Activated naive CD8-positive, alpha-beta T cell (primary cell): ENCODE measurements around the gene PRKCZ.
"Not testable (repeated sequence)": the region's sequence is repeated elsewhere in the genome, so short reads cannot be mapped to it uniquely, and the experiment has no call there.

ENCODE experiments used
- H3K27ac Mint-ChIP-seq: one replicate; pipeline ENCODE4 v1.8.0; 2021; ENCODE audit warnings: mixed read lengths
- H3K27me3 Mint-ChIP-seq: one replicate; pipeline ENCODE4 v1.8.0; 2021; ENCODE audit warnings: mixed read lengths
- H3K36me3 Mint-ChIP-seq: one replicate; pipeline ENCODE4 v1.8.0; 2021; ENCODE audit warnings: mixed read lengths
- H3K4me1 Mint-ChIP-seq: one replicate; pipeline ENCODE4 v1.8.0; 2021; ENCODE audit warnings: low read depth, mixed read lengths
- H3K4me3 Mint-ChIP-seq: one replicate; pipeline ENCODE4 v1.8.0; 2021; ENCODE audit warnings: mild to moderate bottlenecking, mixed read lengths
- H3K9me3 Mint-ChIP-seq: one replicate; pipeline ENCODE4 v1.8.0; 2021; ENCODE audit warnings: low read depth, mixed read lengths

Gene PRKCZ

DNA sequence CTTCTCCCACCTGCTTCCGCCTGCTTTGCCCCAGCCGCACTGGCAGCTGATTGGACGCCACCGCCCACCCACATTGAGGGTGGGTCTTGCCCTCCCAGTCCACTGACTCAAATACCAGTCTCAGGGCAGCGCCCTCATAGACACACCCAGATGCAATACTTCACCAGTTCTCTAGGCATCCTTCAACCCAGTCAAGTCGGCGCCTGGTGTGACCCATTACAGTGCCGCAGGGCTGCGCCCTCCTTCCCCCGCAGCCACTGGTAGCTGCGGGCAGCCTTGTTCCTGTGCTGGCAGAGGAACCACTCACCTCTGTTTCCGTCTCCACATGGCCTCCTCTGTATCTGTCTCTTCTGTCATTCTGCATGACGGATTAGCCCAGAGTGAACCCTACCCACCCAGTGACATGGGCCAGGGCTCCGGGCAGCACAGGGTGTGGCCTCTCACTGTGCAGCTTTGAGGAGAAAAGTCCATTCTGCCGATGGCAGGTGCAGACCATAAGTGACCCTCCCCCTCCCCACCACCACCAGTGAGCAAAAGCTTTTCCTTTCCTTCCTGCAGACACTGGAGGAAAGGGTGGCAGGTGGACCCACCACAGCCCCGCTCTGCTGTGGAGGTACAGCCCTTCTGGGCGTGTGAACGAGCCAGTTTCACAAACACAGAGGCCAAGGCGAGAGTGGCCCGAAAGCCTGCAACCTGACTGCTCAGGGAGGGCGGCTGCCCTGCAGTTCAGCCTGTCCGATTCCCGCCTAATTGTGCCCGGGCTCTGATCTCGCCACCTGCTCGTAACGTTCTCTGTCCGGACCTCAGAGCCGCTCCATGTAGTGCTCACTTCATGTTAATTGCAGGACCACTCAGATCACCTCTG, 87.3 kb downstream of the PRKCZ start:
- Mint-ChIP-seq H3K27ac (no peak overlapping the region), H3K27me3 (no peaks in the 10 kb centered on the region), H3K36me3 (no peaks in the 10 kb centered on the region), H3K4me3 (no peak overlapping the region), H3K4me1 (peaks cover 11% of the 10 kb centered on the region), H3K9me3 (no peaks in the 10 kb centered on the region)

DNA sequence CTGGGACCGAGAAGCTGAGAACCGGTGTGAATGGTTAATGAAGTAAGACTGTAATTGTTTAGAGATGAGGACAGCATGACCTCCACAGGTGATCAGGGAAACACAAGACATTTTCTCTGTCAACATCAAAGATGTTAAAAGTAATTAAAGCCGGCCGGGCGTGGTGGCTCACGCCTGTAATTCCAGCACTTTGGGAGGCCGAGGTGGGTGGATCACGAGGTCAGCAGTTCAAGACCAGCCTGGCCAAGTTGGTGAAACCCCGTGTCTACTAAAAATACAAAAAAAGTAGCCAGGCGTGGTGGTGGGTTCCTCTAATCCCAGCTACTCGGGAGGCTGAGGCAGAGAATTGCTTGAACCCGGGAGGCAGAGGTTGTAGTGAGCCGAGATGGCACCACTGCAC, 88.9 kb downstream of the PRKCZ start:
- H3K9me3 Mint-ChIP-seq, H3K36me3 Mint-ChIP-seq, H3K27ac Mint-ChIP-seq, H3K27me3 Mint-ChIP-seq, H3K4me1 Mint-ChIP-seq, H3K4me3 Mint-ChIP-seq: not testable (repeated sequence)

DNA sequence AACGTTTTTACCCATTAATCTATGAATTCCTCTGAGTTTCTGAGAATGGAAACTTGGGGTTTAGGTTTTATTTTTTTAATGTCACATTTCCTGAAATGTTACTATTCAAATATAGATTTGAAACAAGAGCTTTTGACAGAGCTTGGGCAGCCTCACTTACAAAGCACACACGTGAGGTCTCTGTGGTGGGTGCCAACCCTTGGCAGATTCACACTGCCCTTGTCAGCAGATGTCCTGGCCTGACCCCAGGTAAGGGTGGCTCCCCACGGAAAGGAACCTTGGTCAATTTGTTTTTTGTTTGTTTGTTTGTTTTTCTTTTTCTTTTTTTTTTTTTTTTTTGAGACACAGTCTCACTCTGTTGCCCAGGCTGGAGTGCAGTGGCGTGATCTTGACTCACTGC, 90.8 kb downstream of the PRKCZ start:
- Mint-ChIP-seq H3K4me3 (no peak overlapping the region), H3K27me3 (no peaks in the 10 kb centered on the region), H3K36me3 (no peaks in the 10 kb centered on the region), H3K4me1 (peaks cover 9% of the 10 kb centered on the region), H3K9me3 (no peaks in the 10 kb centered on the region), H3K27ac (no peak overlapping the region)

DNA sequence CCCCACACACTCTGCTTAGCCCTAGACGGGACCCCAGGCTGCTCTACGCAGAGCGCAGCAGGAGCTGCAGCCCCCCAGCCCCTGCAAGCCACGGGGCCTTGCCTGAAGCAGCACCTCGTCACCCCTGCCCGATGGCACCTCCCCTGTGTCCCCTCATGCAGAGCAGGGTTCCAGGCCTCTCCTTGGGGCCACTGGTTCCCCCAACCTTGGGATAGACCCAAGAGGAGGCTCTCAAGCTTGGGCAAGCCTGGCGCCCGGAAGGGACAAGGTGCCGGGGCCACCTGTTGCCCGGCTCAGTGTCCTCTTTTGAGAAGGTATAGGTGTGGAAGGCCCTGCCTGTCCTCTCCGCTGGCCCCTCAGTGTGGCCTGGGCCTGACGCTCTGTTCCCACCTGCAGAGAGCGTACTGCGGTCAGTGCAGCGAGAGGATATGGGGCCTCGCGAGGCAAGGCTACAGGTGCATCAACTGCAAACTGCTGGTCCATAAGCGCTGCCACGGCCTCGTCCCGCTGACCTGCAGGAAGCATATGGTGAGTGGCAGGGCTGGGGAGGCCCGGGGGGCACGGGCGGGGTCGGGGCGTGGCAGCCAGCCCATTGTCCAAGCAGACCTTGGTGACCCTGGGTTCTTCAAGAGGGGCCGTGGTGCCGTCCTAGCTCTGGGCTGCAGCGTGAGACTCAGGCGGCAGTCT, 93.7 kb downstream of the PRKCZ start:
- Mint-ChIP-seq H3K27ac (no peak overlapping the region), H3K4me3 (no peak overlapping the region), H3K4me1 (peaks cover 9% of the 10 kb centered on the region), H3K27me3 (no peaks in the 10 kb centered on the region), H3K36me3 (no peaks in the 10 kb centered on the region), H3K9me3 (no peaks in the 10 kb centered on the region)

DNA sequence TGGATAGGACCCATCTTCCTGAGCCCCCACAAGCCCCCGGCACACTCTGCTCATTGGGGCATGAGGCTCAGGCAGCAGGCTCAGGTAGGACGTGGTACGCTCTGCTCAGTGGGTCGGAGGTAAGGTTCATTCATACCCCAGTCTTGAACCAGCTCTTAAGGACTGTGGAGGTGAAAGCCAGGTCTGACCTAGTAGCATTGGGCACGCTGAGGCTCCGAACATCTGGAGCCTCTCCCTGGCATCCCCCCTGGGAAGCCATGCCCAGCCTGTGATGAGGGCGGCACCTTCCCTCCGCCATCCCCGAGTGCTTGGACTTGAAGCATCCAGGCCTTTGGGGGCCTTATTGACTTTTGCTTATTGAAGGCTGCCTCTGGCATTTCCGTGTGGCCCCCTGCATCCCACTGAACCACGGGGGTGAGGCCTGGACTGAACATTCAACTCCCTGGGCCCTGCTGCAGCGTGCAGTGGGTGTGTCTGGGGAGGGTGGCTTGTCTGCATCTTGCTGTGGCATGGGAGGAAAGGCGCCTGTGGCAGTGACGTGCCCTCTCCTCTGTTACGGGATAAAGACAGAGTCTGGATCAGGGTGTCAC, 94.4 kb downstream of the PRKCZ start:
- Mint-ChIP-seq H3K4me1 (peaks cover 8% of the 10 kb centered on the region), H3K27me3 (no peaks in the 10 kb centered on the region), H3K27ac (no peak overlapping the region), H3K4me3 (no peak overlapping the region), H3K9me3 (no peaks in the 10 kb centered on the region), H3K36me3 (no peaks in the 10 kb centered on the region)

DNA sequence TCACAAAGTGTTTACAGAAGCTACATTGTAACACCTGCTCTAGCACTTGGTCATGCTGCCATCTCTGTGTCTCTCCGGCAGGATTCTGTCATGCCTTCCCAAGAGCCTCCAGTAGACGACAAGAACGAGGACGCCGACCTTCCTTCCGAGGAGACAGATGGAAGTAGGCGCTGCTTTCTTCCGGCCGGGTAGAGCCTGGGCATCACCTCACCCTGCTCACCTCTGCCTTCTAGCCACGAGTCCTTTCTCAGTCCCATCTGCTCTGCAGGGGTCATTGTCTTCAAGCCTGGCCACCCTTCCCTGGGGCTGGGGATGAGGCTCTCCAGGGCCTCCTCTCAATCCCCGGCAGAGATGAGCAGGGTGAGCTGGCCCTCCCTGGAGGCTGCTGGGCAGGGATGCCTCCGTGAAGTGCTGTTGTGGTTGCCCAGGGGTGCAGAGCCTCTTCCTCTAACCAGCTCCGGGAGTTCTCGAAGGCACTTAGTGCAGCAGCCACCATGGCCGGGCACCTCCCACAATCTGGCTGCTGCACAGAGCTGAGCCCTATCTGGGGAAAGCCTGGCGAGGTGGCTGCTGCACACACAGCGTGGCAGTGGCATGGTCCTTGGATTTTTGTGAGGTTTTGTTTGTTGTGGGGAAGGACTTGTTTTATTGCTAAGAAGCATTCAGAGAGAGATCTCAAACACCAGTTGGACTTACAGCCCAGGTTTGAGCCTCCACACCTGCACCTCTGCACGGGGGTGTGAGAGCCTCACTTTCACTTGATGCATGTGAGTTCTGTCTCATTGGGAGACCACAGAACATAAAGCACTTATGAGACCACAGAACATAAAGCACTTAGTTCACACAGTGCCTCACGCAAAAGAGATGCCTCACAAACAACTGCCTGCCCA, 96.0 kb downstream of the PRKCZ start:
- Mint-ChIP-seq H3K27me3 (no peaks in the 10 kb centered on the region), H3K27ac (no peak overlapping the region), H3K9me3 (no peaks in the 10 kb centered on the region), H3K4me3 (no peak overlapping the region), H3K4me1 (peaks cover 6% of the 10 kb centered on the region), H3K36me3 (no peaks in the 10 kb centered on the region)

DNA sequence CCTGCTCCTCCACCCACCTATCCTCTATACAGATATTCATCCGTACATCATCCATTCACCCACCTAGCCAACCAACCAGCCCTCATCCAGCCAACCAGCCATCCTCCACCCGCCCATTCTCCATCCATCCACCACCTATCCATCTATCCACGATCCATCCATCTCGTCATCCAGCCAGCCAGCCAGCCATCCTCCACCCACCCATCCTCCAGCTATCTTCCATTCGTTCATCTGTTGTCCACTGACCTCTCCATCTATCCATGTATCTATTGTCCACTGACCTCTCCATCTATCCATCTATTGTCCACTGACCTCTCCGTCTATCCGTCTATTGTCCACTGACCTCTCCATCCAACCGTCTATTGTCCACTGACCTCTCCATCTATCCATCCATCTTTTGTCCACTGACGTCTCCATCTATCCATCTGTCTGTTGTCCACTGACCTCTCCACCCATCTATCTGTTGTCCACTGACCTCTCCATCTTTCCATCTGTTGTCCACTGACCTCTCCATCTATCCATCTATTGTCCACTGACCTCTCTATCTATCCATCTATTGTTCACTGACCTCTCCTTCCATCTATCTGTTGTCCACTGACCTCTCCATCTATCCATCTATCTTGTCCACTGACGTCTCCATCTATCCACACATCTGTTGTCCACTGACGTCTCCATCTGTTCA, 96.8 kb downstream of the PRKCZ start:
- Mint-ChIP-seq H3K36me3 (no peaks in the 10 kb centered on the region), H3K27ac (no peak overlapping the region), H3K9me3 (no peaks in the 10 kb centered on the region), H3K4me1 (peaks cover 10% of the 10 kb centered on the region), H3K27me3 (no peaks in the 10 kb centered on the region), H3K4me3 (no peak overlapping the region)

DNA sequence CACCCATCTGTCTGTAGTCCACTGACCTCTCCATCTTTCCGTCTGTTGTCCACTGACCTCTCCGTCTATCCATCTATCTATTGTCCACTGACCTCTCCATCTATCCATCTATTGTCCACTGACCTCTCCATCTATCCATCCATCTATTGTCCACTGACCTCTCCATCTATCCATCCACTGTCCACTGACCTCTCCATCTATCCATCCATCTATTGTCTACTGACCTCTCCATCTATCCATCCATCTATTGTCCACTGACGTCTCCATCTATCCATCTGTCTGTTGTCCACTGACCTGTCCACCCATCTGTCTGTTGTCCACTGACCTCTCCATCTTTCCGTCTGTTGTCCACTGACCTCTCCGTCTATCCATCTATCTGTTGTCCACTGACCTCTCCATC, 97.7 kb downstream of the PRKCZ start:
- not testable (repeated sequence) for H3K27me3 Mint-ChIP-seq, H3K9me3 Mint-ChIP-seq, H3K4me3 Mint-ChIP-seq, H3K27ac Mint-ChIP-seq, H3K36me3 Mint-ChIP-seq
- peaks cover 14% of the 10 kb centered on the region for H3K4me1 Mint-ChIP-seq

DNA sequence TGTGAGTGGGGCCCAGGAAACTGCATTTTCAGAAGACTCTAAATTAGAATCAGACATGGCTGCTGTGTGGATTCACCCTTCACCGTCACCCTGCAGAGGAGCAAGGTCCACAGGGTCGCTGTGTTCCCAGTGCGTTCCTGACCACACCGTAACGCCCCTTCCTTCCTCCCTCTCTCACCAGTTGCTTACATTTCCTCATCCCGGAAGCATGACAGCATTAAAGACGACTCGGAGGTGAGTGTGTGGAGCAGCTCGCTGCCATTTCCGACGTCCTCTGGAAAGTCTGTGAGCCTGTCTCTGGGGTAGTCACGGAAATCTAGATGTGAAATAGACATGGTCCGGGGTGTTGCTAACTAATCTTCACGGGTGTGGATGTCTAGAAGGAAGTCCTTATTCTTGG, 98.5 kb downstream of the PRKCZ start:
- Mint-ChIP-seq H3K27me3 (no peaks in the 10 kb centered on the region), H3K4me3 (no peak overlapping the region), H3K27ac (no peak overlapping the region), H3K4me1 (peaks cover 17% of the 10 kb centered on the region), H3K9me3 (no peaks in the 10 kb centered on the region), H3K36me3 (peaks cover 3% of the 10 kb centered on the region)

DNA sequence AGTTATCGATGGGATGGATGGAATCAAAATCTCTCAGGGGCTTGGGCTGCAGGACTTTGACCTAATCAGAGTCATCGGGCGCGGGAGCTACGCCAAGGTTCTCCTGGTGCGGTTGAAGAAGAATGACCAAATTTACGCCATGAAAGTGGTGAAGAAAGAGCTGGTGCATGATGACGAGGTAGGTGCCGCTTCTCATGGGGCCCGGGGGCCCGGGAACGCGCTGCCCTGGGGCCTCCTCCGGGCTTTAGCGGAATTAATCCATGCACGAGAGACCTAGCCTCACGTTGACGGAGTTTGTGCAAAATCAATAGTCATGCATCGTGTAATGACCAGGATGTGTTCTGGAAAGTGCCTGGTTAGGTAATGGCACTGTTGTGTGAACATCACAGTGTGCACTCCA, 100.6 kb downstream of the PRKCZ start:
- H3K4me3 Mint-ChIP-seq: no peak overlapping the region
- H3K4me1 Mint-ChIP-seq: peaks cover 21% of the 10 kb centered on the region
- H3K9me3 Mint-ChIP-seq: peaks cover 5% of the 10 kb centered on the region
- H3K36me3 Mint-ChIP-seq: peaks cover 16% of the 10 kb centered on the region
- no peak overlapping the region for H3K27ac Mint-ChIP-seq
- H3K27me3 Mint-ChIP-seq: no peaks in the 10 kb centered on the region

DNA sequence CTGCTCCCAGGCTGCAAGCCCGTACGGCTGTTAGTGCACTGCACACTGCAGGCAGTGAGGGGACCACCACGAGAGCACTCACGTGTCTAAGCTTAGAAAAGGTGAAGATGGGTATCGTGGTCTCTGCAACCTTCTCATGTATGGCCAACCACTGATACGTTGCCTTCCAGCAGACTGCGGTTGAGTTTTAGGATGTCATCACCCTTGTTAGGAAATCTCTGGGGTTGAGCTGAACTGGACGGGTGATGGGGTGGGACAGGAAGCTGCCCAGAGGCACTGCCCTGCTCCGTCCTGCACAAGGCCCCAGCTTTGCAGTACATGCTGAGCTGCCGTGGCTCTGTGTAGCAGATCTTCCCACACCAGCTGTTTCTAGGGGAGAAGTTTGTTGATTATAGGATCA, 101.0 kb downstream of the PRKCZ start:
- Mint-ChIP-seq H3K27me3 (no peaks in the 10 kb centered on the region), H3K4me1 (peaks cover 21% of the 10 kb centered on the region), H3K36me3 (peaks cover 18% of the 10 kb centered on the region), H3K4me3 (no peak overlapping the region), H3K27ac (peak overlapping the region; percentile 38), H3K9me3 (peaks cover 5% of the 10 kb centered on the region)

DNA sequence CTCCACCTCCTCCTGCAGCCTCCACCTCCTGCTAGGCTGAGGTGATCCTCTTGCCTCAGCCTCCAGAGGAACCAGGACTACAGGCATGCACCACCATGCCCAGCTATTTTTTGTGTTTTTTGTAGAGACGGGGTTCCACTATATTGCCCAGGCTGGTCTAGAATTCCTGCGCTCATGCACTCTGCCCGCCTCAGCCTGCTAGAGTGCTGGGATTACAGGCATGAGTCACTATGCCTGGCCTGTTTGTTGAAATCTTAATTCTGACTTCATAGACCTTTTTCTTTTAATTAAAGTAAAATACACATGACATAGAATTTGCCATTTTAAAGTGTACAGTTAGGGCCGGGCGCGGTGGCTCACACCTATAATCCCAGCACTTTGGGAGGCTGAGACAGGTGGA, 101.7 kb downstream of the PRKCZ start:
- H3K36me3 Mint-ChIP-seq: peaks cover 20% of the 10 kb centered on the region
- peaks cover 5% of the 10 kb centered on the region for H3K9me3 Mint-ChIP-seq
- H3K4me1 Mint-ChIP-seq: peaks cover 21% of the 10 kb centered on the region
- H3K4me3 Mint-ChIP-seq: no peak overlapping the region
- H3K27ac Mint-ChIP-seq: no peak overlapping the region
- H3K27me3 Mint-ChIP-seq: no peaks in the 10 kb centered on the region

DNA sequence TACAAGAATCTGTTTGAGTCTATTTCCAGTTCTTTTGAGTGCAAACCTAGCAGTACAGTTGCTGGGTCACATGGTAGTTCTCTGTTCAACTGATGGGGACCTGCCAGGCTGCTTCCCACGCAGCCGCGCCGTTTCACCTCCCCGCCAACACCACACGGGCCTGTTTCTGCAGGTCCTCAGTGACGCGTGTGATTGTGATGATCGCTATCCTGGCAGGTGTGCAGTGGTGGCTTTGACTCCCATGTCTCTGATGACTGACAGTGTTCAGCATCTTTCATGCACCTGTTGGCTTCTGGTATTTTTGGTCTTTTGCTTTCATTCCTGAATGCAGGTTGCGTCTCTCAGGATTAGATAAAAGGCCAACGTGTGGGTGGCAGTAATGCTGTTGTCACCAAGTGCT, 102.7 kb downstream of the PRKCZ start:
- peaks cover 5% of the 10 kb centered on the region for H3K9me3 Mint-ChIP-seq
- no peaks in the 10 kb centered on the region for H3K27me3 Mint-ChIP-seq
- peaks cover 20% of the 10 kb centered on the region for H3K36me3 Mint-ChIP-seq
- no peak overlapping the region for H3K4me3 Mint-ChIP-seq
- peaks cover 21% of the 10 kb centered on the region for H3K4me1 Mint-ChIP-seq
- H3K27ac Mint-ChIP-seq: peak overlapping the region; percentile 73

DNA sequence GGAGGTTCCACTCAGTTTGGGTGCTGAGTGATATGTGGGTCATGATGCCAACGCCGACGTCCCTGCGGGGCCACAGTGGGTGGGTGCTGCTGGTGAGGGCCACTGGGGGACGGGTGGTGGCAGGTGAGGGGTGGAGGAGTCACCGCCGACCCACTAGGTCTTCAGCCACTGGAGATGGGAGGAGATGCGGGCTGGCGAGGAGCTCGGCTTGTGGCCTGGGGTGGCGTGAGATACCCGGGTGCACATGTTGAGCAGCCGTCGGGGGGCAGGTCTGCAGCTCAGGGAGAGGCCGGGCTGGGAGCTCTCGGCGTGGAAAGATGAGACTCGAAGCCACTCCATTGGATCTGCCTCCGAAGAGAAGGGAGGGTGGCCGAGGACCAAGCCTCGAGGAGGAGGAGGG, 103.8 kb downstream of the PRKCZ start:
- Mint-ChIP-seq H3K27me3 (no peaks in the 10 kb centered on the region), H3K27ac (no peak overlapping the region), H3K36me3 (peaks cover 20% of the 10 kb centered on the region), H3K9me3 (peaks cover 5% of the 10 kb centered on the region), H3K4me1 (peaks cover 21% of the 10 kb centered on the region), H3K4me3 (no peak overlapping the region)
